AG20443 (cell line): ENCODE measurements around the gene BMPR2.
A peak's percentile ranks its signal among the peaks of the same experiment; 100 is the strongest.
"Not testable (repeated sequence)": the region's sequence is repeated elsewhere in the genome, so short reads cannot be mapped to it uniquely, and the experiment has no call there.

Experiments used
- DNase-seq: peaks from one replicate; pipeline ENCODE4 v3.0.0; 2012; ENCODE audit warnings: low spot score, mixed read lengths

The BMPR2 gene

DNA sequence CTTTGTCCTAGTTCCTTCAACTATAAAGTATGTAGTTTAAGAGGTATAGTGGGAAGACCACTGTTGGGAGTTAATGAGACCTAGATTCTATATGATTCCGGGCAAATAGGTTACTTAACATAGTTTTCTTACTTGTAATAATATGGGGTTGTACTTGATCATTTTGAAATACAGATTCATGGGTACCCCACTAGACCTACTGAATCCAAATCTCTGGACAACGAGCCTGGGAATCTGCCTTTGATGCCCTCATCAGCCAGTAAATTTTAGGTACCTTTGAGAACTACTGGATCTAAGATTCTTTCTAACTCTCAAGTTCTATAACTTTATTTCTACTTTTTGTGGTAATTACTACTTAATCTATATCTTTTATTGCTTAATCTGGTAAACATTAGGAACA lies 6.6 kb downstream of the BMPR2 start:
- no peak for DNase-seq

DNA sequence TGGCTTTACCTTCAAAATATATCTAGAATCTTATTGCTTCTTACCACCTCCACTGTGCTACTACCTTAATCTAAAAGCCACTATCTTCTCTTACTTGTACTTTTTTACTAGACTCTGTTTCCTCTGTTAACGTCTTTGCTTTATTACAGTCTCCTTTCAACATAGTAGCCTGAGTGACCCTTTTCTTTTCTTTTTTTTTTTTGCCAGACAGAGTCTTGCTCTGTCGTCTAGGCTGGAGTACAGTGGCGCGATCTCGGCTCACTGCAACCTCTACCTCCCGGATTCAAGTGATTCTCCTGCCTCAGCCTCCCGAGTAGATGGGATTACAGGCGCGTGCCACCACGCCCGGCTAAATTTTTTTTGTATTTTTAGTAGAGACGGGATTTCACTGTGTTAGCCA lies 10.4 kb downstream of the BMPR2 start:
- DNase-seq = not testable (repeated sequence)

DNA sequence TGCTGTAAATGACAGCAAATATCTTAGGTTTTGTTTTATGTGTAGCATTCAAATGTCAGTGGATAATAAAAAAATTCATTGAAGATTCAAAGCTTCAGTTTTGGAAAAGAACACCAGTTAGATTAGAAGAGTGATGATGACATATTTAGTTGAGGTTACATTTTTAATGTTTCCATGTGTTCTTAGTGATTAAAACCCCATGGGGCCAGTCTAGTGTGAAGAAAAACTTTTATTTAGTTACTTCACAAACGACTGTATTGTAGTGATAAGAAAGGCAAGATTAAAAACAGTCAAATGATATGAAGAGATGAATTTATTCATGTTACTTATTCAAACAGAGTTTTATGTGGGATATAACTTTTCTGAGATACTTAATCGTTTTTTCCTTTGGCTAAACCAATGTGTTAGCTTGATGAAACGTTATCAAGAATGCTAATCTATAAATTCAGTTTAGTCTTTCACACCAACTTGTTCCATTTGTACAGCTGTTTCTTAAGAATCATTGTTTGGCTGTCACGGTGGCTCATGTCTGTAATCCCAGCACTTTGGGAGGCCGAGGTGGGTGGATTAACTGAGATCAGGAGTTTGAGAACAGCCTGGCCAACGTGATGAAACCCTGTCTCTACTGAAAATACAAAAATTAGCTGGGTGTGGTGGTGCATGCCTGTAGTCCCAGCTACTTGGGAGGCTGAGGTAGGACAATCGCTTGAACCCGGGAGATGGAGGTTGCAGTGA lies 11.6 kb downstream of the BMPR2 start:
- DNase-seq = no peak

DNA sequence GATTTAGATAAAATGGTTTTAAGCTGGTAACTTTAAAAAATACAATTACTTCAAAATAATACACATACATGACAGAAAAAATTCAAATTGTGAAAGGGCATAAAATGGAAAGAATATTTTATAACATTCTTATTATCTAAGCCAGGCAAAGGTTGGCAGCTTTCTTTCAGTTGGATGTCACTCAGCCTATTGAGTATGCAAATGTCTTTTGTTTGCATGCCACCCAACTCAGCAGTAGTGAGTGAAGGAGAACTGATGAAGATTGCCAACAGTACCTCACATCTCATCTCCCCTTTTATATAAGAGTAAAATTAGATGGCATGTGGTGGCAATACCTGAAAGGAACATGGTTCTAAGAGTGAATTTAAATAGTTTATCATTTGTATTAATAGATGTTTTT lies 24.8 kb downstream of the BMPR2 start:
- DNase-seq = no peak

DNA sequence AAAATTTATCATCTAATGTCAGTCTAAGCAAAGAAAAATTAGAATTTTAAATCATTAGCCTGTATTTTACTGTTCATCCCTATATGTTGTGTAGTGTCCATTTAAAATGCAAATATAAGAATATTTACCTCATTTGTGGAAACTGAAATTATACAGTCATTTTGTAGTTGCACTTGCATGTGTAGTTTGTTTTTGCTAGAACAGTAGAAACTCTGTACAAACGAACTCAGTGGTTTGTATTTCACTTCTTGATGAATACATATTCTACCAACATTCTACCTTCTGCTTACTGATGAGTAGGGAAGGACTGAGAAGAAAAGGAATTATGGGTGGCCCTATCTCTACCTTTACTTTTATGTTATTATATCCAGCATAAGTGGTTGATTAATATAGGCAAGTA lies 29.7 kb downstream of the BMPR2 start:
- no peak for DNase-seq

DNA sequence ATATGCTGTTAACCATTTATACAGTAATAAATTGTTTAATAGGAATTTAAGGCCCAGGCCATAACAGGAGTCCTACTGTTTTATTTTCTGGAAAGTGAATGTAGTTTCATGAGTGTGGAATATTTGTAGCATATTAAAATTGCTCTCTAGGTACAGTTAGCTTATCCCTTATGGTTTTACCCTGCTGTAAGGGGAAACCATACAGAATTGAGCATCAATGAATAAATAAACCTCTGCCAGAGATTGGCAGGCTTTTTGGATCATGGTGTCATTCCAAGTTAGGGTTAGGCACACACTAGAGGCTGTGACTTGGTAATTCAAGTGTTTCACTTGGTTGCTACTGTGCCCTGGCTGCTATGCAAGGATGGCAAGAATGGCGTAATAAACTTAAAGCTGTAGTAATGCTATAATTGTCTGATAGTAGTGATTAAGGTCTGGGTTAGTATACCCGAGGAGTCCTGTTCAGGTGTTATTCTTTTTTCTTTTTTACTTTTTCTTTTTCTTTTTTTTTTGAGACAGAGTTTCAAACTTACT lies 30.4 kb downstream of the BMPR2 start:
- peak; percentile 15 for DNase-seq

DNA sequence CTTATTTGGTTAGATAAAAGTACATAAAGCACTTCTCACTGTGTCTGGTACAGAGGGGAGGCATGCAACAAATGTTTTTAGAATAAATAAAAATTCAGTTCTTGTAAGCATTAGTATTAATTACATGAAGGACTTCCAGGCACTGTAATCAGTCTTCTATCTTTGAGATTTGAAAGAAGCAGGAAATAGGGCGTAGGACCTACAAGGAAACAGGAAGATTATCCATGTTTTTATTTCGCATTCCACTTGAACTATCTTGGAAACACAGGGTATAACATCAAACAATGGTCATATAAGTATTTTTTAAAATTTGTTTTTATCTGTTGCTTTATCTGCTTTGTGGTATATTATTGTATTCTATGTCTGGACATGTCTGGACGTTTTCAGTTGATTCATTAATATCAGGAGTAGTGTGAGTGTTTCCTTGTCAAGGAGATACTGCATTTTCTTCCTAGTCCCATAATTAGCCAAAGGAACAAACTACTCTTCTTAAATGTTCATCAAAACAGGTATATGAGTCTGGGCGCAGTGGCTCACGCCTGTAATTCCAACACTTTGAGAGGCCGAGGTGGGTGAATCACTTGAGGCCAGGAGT lies 32.5 kb downstream of the BMPR2 start:
- DNase-seq = no peak

DNA sequence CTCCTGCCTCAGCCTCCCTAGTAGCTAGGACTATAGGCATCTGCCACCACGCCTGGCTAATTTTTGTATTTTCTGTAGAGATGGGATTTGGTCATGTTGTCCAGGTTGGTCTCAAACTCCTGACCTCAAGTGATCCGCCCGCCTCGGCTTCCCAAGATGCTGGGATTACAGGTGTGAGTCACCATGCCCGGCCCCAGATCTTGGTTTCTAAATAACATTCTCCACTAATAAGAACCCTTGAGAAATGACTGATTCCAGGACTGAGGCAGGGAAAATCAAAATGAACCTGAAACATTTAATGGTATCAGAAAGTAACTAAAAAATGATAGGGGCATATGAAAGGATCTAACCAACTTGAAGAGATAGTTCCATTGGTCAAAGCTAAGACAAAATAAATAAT lies 34.0 kb downstream of the BMPR2 start:
- no peak for DNase-seq

DNA sequence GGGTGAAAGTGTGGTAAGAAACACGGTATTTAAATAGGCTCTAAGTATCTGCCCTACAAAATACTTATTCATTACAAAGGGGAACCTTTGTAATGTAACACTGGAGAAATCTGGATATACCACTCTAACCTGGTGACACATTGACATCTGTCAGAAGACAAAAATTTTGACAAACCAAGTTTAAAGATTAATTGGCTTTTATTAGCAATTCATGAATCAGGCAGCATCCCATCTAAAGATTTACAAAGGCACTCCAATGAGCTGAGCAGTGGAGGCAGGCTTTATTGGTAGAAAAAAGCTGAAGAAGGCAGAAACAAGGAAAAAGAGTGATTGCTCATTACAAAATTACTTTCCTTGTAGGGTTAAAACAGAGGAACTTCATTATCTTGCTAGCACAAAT lies 35.0 kb downstream of the BMPR2 start:
- no peak for DNase-seq

DNA sequence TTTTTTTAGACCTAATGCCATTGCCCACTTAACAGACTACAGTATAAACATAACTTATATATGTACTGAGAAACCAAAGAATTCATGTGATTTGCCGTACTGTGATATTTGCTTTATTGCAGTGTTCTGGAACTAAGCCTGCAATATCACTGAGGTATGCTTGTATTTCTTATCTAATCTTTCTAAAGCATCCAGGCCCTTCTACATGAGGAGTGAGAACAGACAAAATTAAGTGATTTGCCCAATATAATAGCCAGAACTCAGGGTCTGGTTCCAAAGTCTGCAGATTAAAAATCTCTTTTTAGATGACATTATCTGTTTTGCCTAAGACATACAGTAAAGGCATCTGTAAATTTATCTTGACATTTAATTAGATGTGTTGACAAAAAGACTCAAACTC lies 41.9 kb downstream of the BMPR2 start:
- DNase-seq = no peak

DNA sequence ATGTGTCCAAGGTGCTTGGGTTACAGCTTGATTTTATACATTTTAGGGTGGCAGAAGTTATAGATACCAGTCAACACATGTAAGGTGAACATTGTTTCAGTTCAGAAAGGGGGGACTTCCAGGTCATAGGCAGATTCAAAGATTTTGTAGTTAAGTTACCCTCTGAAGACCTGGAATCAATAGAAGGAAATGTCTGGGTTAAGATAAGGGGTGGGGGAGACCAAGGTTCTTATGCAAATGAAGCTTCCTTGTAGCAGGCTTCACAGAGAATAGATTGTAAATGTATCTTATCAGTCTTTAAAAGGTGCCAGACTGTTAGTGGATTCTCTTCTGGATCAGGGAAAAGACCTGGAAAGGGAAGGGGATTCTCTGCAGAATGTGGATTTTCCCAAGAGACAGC lies 42.4 kb downstream of the BMPR2 start:
- no peak for DNase-seq

DNA sequence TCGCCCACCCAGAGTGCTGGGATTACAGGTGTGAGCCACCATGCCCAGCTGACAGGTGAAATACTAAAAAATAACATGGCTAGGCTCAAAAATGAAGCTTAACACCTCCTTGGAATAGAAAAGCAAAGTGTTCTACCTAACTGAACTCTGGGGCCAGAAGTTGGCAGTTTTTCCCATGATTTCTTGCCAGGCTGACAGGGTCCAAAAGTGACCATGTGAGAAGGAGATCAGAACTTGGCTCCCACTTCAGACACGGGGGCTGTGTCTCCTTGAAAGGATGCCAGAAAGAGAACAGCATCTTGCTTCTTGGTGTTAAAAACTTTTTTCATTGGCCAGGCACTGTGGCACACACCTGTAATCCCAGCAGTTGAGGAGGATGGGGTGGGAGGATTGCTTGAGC lies 47.0 kb downstream of the BMPR2 start:
- no peak for DNase-seq

DNA sequence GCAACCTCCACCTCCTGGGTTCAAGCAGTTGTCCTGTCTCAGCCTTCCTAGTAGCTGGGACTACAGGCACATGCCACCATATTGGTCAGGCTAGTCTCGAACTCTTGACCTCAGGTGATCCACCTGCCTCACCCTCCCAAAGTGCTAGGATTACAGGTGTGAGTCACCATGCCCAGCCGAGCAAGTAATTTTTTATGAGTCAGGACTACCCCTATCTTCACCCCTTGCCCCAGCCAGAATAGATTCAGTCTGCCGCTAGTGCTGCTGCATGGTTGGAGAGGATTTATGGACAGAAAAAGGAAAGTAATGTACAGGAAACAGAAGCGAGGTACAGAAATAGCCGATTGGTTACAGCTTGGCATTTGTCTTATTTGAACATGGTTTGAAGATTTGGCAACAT lies 48.9 kb downstream of the BMPR2 start:
- DNase-seq = no peak

DNA sequence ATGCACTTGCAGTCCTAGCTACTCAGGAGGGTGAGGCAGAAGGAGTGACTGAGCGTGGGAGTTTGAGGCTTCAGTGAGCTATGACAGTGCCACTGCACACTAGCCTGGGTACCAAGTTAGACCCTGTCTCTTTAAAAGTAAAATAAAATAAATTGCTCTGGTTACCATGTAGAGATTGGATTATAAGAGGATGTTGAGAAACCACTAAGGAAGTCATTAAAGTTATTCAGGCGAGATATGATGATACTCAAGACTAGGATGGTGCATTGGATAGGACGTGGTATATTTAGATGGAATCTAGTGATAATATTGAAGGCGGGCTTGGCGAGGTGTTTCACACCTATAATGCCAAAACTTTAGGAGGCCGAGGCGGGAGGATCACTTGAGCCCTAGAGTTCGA lies 50.6 kb downstream of the BMPR2 start:
- no peak for DNase-seq

DNA sequence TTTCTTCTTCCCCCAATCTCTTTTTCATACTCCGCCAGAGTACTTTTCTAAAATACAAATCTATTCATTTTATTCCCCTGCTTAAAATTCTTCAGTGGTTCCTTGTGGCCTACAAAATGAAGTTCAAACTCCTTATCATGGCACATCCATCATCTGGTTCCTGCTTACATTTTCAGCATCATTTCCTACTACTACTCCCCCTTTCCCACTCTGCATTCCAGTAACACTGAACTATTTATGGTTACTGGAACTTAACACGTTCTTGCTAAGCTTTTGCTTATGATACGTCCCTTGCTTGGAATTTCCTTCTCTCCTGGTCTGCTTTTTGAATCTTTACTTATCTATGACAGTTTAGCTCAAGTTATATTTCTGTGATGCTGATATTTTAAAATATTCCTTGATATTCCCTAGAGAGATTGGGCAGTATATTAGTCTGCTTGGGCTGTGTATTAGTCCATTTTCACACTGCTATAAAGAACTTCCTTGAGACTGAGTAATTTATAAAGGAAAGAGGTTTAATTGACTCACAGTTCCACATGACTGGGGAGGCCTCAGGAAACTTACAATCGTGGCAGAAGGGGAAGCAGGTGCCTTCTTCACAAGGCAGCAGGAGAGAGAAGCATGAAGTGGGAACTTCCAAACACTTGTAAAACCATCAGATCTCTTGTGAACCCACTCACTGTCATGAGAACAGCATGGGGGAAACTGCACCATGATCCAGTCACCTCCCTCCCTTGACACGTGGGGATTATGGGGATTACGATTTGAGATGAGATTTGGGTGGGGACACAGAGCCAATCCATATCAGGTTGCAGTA lies 53.2 kb downstream of the BMPR2 start:
- DNase-seq = peak; percentile 9

DNA sequence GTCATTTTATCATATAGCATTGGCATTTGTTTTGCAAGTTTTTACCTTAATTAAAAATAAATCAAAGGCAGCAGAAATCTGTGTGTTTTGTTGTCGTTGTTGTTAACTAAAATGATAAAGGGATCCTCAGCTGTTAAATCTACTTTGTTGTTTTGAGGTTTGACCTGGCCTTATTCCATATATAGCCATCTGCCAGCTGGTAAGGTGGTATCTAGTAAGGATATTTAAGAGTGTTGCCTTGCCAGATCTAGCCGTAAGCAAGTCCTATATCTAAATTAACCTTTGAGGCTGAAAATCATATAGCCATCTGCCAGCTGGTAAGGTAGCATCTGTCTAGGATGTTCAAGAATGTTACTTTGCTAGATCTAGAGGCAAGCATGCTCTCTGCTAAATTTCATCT lies 56.6 kb downstream of the BMPR2 start:
- no peak for DNase-seq

DNA sequence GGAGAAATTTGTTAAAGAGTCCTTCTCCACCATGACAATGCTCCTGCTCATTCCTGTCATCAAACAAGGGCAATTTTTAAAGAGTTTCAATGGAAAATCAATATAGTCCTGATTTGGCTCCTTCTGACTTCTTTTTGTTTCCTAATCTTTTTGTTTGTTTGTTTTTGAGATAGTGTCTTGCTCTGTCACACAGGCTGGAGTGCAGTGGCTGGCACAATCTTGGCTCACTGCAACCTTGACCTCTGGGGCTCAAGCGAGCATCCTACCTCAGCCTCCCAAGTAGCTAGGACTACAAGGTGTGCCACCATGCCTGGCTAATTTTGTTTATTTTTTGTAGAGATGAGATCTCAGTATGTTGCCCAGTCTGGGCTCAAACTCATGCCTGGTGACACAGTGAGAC lies 58.3 kb downstream of the BMPR2 start:
- DNase-seq = no peak

DNA sequence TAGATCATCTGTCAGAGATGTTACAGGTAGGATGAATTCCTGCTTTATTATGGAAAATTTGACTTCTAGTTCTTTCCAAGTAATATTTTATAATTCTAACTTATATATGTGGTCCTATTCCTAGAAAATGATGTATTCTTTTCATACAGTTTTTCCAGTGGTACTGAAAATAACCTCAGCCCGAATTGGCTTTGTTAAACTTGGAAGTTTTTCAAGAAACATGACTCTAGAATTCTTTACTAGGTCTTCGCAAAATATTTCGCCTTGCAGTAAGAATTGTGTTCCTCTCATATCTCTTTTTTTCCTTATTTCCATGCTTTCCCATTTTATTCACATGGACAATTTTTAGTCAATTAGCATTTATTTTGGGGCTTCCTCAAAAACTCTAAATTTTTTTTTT lies 60.5 kb downstream of the BMPR2 start:
- DNase-seq = peak; percentile 12

DNA sequence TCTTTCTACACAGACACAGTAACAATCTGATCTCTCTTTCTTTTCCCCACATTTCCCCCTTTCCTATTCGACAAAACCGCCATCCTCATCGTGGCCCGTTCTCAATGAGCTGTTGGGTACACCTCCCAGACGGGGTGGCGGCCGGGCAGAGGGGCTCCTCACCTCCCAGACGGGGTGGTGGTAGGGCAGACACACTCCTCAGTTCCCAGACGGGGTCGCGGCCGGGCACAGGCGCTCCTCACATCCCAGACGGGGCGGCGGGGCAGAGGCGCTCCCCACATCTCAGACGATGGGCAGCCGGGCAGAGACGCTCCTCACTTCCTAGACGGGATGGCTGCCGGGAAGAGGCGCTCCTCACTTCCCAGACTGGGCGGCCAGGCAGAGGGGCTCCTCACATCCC lies 64.0 kb downstream of the BMPR2 start:
- DNase-seq = not testable (repeated sequence)

DNA sequence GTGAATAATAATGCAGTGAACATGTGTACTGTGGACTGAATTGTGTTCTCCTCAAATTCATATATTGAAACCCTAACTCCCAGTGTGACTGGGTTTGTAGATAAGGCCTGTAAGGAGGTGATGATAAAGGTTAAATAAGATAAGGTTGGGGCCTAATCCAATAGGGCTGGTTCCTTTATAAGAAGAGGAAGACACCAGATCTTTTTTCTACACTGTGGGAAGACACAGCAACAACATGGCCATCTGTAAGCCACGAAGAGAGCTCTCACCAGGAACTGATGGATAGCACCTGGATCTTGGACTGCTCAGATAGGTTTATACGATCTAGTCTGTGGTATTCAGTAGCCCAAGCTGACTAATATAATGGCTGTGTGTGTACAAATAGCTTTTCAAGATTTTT lies 66.8 kb downstream of the BMPR2 start:
- DNase-seq = no peak

DNA sequence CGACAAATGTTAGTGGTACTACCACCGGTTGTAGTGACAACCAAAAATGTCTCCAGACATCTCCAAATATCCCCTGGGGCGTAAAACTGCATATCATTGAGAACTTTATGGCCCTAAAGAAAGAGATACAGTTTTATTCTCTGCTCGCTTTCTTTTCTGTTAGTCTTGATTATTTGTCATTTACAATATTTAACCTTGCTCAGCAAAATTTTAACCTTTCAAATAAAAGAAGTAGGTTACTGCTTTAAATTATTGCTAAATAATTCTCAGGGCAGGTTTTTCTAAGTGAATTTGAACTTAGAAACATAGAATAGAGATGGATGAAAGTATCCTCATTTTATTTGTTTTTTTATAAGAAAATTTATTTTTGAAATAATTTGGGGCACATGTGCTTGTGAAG lies 67.9 kb downstream of the BMPR2 start:
- DNase-seq = no peak

DNA sequence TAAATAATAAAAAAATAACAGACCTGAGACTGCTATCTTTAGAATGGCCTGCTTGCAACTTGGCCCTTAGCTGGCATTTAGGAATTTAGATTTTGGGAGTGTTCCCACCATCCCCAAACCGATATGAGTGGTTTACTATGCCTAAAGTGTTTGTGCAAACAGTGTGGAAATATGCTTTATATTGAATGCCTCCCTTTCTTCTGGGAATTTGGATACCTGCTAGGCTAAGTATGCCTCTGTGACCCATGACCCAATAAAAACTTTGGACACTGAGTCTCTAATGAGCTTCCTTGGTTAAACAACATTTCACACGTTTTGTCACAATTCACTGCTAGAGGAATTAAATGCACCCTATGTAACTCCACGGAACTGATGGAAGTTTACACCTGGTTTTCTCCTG lies 73.2 kb downstream of the BMPR2 start:
- no peak for DNase-seq

DNA sequence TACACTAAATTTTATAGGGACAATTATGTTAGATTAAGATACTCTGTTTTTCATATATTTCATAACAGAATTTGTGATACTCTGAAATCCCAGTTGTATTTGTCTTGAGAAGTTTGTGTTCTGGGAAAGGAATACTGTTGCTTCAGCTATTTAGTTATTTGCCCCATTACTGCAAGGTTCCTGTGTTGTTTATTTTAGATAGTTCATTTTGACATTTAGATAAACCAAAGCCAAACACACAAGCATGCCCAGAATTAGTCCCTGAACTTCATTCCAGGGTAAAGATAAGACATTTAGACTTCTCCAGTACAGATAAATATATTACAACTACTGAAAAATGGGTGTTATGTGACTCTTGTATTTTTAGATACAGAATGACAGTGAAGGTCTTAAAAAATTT lies 74.7 kb downstream of the BMPR2 start:
- DNase-seq = no peak
